SU-DHL-6 (cell line): ENCODE measurements around the gene TREH.
"Not testable (repeated sequence)": the region's sequence is repeated elsewhere in the genome, so short reads cannot be mapped to it uniquely, and the experiment has no call there.

Experiments
- H2AFZ ChIP-seq: fragments of 200-600 bp; sonication (generic); 2 replicates; pipeline ENCODE4 v1.6.1; 2014; ENCODE audit warnings: low read depth, mild to moderate bottlenecking, moderate library complexity, mixed read lengths, antibody characterized with exemption, low read length; ENCODE audit not compliant: severe bottlenecking
- H3F3A ChIP-seq: fragments of 200-600 bp; shearing (Covaris generic); 2 replicates; pipeline ENCODE4 v1.6.0; 2016; ENCODE audit warnings: antibody characterized with exemption, mild to moderate bottlenecking; ENCODE audit not compliant: insufficient read depth
- H3K27ac ChIP-seq: fragments of 200-600 bp; sonication (generic); 2 replicates; pipeline ENCODE4 v1.5.1; 2016; ENCODE audit warnings: low read depth, mild to moderate bottlenecking, low read length, moderate library complexity, mixed read lengths
- H3K27me3 ChIP-seq: fragments of 200-600 bp; sonication (generic), shearing (Covaris generic); 2 replicates; pipeline ENCODE4 v1.6.0; 2014; ENCODE audit warnings: mild to moderate bottlenecking, low read length
- H3K36me3 ChIP-seq: fragments of 200-600 bp; sonication (generic); 2 replicates; pipeline ENCODE4 v1.6.1; 2014; ENCODE audit warnings: mild to moderate bottlenecking, low read length, mixed read lengths
- H3K4me2 ChIP-seq: fragments of 300-600, 200-600 bp; shearing (Covaris generic), sonication (generic); 2 replicates; pipeline ENCODE4 v1.6.0; 2014; ENCODE audit warnings: low read length, low read depth, mild to moderate bottlenecking; ENCODE audit not compliant: poor library complexity, severe bottlenecking
- H3K4me3 ChIP-seq: fragments of 200-600 bp; sonication (generic); 2 replicates; pipeline ENCODE4 v1.5.1; 2014; ENCODE audit warnings: antibody characterized with exemption, low read length, mild to moderate bottlenecking, mixed read lengths; ENCODE audit not compliant: insufficient read depth, poor library complexity, severe bottlenecking
- H3K79me2 ChIP-seq: fragments of 200-600 bp; sonication (generic); 2 replicates; pipeline ENCODE4 v1.6.1; 2014; ENCODE audit warnings: mild to moderate bottlenecking, low read length, moderate library complexity; ENCODE audit not compliant: insufficient read depth
- H3K9ac ChIP-seq: fragments of 200-600 bp; sonication (generic); 2 replicates; pipeline ENCODE4 v1.7.0; 2014; ENCODE audit warnings: mild to moderate bottlenecking, low read length
- H3K9me2 ChIP-seq: fragments of 200-600 bp; sonication (generic); replicated peaks from 2 replicates; pipeline ENCODE4 v1.6.1; 2014; ENCODE audit warnings: low read length; ENCODE audit not compliant: insufficient read depth
- H3K9me3 ChIP-seq: fragments of 200-600 bp; sonication (generic); 2 replicates; pipeline ENCODE4 v1.6.1; 2014; ENCODE audit warnings: low read length, mixed read lengths; ENCODE audit not compliant: insufficient read depth
- H4K20me1 ChIP-seq: fragments of 200-600 bp; sonication (generic); 2 replicates; pipeline ENCODE4 v1.6.1; 2014; ENCODE audit warnings: low read depth, mild to moderate bottlenecking, antibody characterized with exemption, low read length, moderate library complexity, mixed read lengths
- EZH2phosphoT487 ChIP-seq: fragments of 200-600 bp; sonication (generic), shearing (Covaris generic); conservative IDR thresholded peaks from 2 replicates; pipeline ENCODE4 v1.6.1; 2018; ENCODE audit warnings: mild to moderate bottlenecking, antibody characterized with exemption, low read length, moderate library complexity, mixed read lengths
- TF ChIP-seq, protein P1 (sequence below): fragments of 200-600 bp; sonication (generic); IDR thresholded peaks from one replicate; pipeline ENCODE4 v1.5.1; 2017; ENCODE audit warnings: antibody characterized with exemption, mild to moderate bottlenecking, low read length, moderate library complexity; ENCODE audit not compliant: insufficient read depth, poor library complexity, severe bottlenecking

The TREH gene

DNA sequence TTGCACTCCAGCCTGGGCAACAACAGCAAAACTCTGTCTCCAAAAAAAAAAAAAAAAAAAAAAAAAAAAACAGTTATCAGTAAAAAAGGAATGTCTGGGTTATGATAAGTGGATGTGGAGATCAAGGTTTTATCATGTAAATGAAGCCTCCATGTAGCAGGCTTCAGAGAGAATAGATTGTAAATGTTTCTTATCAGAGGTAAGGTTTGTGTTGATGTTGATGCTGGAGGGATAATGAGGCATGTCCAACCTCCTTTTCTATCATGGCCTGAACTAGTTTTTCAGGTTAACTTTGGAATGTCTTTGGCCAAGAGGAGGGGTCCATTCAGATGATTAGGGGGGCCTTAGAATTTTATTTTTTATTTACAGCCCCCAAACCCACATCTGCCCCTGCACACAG, 35.4 kb upstream of the TREH start:
- H3K9ac ChIP-seq, result no peak overlapping the region
- H3K4me2 ChIP-seq, result no peak overlapping the region
- TF ChIP-seq, protein P1, sequence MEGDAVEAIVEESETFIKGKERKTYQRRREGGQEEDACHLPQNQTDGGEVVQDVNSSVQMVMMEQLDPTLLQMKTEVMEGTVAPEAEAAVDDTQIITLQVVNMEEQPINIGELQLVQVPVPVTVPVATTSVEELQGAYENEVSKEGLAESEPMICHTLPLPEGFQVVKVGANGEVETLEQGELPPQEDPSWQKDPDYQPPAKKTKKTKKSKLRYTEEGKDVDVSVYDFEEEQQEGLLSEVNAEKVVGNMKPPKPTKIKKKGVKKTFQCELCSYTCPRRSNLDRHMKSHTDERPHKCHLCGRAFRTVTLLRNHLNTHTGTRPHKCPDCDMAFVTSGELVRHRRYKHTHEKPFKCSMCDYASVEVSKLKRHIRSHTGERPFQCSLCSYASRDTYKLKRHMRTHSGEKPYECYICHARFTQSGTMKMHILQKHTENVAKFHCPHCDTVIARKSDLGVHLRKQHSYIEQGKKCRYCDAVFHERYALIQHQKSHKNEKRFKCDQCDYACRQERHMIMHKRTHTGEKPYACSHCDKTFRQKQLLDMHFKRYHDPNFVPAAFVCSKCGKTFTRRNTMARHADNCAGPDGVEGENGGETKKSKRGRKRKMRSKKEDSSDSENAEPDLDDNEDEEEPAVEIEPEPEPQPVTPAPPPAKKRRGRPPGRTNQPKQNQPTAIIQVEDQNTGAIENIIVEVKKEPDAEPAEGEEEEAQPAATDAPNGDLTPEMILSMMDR, result no peak
- TF ChIP-seq EZH2phosphoT487, result no peak
- H3K4me3 ChIP-seq, result no peak overlapping the region
- no peak overlapping the region for H3K27ac ChIP-seq
- no peaks in the 10 kb centered on the region for H3K36me3 ChIP-seq
- H3K27me3 ChIP-seq, result no peaks in the 10 kb centered on the region
- no peaks in the 10 kb centered on the region for H3K79me2 ChIP-seq
- H3K9me3 ChIP-seq, result no peaks in the 10 kb centered on the region
- H3K9me2 ChIP-seq, result no peaks in the 10 kb centered on the region
- H3F3A ChIP-seq, result no peaks in the 10 kb centered on the region
- no peak overlapping the region for H2AFZ ChIP-seq
- no peaks in the 10 kb centered on the region for H4K20me1 ChIP-seq

DNA sequence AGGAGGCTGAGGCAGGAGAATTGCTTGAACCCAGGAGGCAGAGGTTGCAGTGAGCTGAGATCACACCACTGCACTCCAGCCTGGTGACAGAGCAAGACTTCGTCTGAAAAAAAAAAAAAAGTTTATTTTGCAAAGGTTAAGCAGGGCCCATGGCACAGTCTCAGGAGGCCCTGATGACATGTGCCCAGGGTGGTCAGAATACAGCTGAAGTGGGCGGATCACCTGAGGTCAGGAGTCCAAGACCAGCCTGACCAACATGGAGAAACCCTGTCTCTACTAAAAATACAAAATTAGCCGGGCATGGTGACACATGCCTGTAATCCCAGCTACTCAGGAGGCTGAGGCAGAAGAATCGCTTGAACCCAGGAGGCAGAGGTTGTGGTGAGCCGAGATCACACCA, 35.0 kb upstream of the TREH start:
- H4K20me1 ChIP-seq, result not testable (repeated sequence)

DNA sequence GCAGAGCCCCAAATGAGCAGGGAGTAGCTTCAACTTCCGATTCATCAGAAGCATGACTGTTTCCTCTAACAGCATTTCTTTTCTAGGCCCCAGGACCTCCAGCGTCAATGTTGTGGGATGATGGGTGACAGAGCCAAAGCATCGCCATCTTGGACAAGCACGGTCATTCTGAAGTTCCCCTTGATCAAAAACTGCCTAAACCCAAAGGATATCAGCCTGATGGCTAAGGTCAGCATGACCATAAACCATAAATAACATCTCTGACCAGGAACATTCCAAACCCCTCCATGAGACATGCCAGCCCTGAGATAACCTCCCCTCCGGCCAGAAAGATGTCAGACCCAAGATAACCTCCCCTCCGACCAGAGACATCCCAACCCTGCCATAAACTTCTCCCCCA, 28.8 kb upstream of the TREH start:
- H3K4me3 ChIP-seq, result no peak overlapping the region
- H2AFZ ChIP-seq, result no peak overlapping the region
- H3K79me2 ChIP-seq, result no peaks in the 10 kb centered on the region
- no peaks in the 10 kb centered on the region for H3K36me3 ChIP-seq
- no peak overlapping the region for H3K9ac ChIP-seq
- H3K27me3 ChIP-seq, result no peaks in the 10 kb centered on the region
- H3K9me3 ChIP-seq, result no peaks in the 10 kb centered on the region
- TF ChIP-seq, protein P1, result no peak
- TF ChIP-seq EZH2phosphoT487, result no peak
- no peak overlapping the region for H3K27ac ChIP-seq
- no peaks in the 10 kb centered on the region for H3K9me2 ChIP-seq
- H3K4me2 ChIP-seq, result no peak overlapping the region
- no peaks in the 10 kb centered on the region for H3F3A ChIP-seq
- H4K20me1 ChIP-seq, result no peaks in the 10 kb centered on the region

More for the DNA sequence above, 35.0 kb upstream of the TREH start:
- not testable (repeated sequence) for H3K79me2 ChIP-seq, H3K27me3 ChIP-seq, H3K9me2 ChIP-seq, H3K27ac ChIP-seq, H3F3A ChIP-seq, H2AFZ ChIP-seq, H3K36me3 ChIP-seq, H3K4me3 ChIP-seq, H3K9ac ChIP-seq, H3K9me3 ChIP-seq, H3K4me2 ChIP-seq

DNA sequence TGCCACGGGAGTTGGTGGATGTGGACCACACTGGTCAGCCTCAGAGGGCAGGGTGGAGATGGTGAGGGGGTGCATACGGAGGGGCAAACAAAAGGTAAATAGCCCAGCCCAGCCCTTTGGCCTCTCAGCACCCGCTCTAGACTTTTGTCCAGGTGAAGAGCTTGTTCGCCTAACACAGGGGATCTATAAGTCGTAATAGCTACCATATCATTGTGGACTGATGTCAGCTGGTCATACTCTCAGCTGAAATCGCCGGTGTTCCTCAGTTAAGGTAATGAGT, 27.0 kb upstream of the TREH start:
- Histone ChIP-seq H3K4me2 (no peak overlapping the region), H3K4me3 (no peak overlapping the region), H2AFZ (no peak overlapping the region), H3K9me2 (no peaks in the 10 kb centered on the region), H3K9me3 (no peaks in the 10 kb centered on the region), H3K36me3 (no peaks in the 10 kb centered on the region), H3K79me2 (no peaks in the 10 kb centered on the region), H3K27me3 (no peaks in the 10 kb centered on the region), H3F3A (no peaks in the 10 kb centered on the region), H3K9ac (no peak overlapping the region), H3K27ac (no peak overlapping the region), H4K20me1 (no peaks in the 10 kb centered on the region)
- TF ChIP-seq EZH2phosphoT487, result no peak
- TF ChIP-seq, protein P1, result no peak
